COR-L47 (cell line): ENCODE data around the gene CCN5.
"Not testable (repeated sequence)": the region's sequence is repeated elsewhere in the genome, so short reads cannot be mapped to it uniquely, and the experiment has no call there.

Experiments used
- DNase-seq: peaks from one replicate; lab custom pipeline; 2025; lab: John Stamatoyannopoulos, UW

Gene CCN5

GRCh38 chr20:44714701-44715498, at the start of gene CCN5:
Gene CCN5, plus strand, starts transcription at chr20:44715369. Its CDS starts 22 bp downstream, at chr20:44715391.
- DNase-seq, result peak; percentile 64

GRCh38 chr20:44666066-44666465, 49.1 kb upstream of the CCN5 start:
- no peak for DNase-seq

- DNase-seq, result not testable (repeated sequence)
These were observed 44.3 kb upstream of the CCN5 start for GRCh38 chr20:44670851-44671250.

GRCh38 chr20:44671541-44671940, 43.6 kb upstream of the CCN5 start:
- DNase-seq, result not testable (repeated sequence)

- DNase-seq, result not testable (repeated sequence)
These were observed 42.8 kb upstream of the CCN5 start for GRCh38 chr20:44672318-44672902.

GRCh38 chr20:44678242-44678641, 36.9 kb upstream of the CCN5 start:
- no peak for DNase-seq

GRCh38 chr20:44678990-44679611, 36.1 kb upstream of the CCN5 start:
- no peak for DNase-seq

- no peak for DNase-seq
These were observed 33.2 kb upstream of the CCN5 start for GRCh38 chr20:44681796-44682566.

- peak; percentile 40 for DNase-seq
These were observed 31.7 kb upstream of the CCN5 start for GRCh38 chr20:44683263-44684046.

GRCh38 chr20:44684047-44684967, 30.9 kb upstream of the CCN5 start:
- no peak for DNase-seq

- DNase-seq, result no peak
These were observed 28.2 kb upstream of the CCN5 start for GRCh38 chr20:44686934-44687333.

GRCh38 chr20:44688053-44688625, 27.0 kb upstream of the CCN5 start:
- no peak for DNase-seq

GRCh38 chr20:44689809-44690208, 25.4 kb upstream of the CCN5 start:
- DNase-seq, result no peak

- no peak for DNase-seq
These were observed 24.3 kb upstream of the CCN5 start for GRCh38 chr20:44690781-44691423.

- no peak for DNase-seq
These were observed 23.4 kb upstream of the CCN5 start for GRCh38 chr20:44691424-44692423.

GRCh38 chr20:44692932-44693480, 22.2 kb upstream of the CCN5 start:
- no peak for DNase-seq

GRCh38 chr20:44693627-44694026, 21.5 kb upstream of the CCN5 start:
- no peak for DNase-seq

- DNase-seq, result no peak
These were observed 21.0 kb upstream of the CCN5 start for GRCh38 chr20:44694159-44694558.
